Measurements from ENCODE around the gene POLR2J3.
"Not testable (repeated sequence)": the region's sequence is repeated elsewhere in the genome, so short reads cannot be mapped to it uniquely, and the experiment has no call there.

Gene POLR2J3

GRCh38 chr7:102520797-102521196 is 51.6 kb downstream of the POLR2J3 start:
- not testable (repeated sequence) for DNase-seq (ENCODE audit: low spot score)

- not testable (repeated sequence) for DNase-seq (ENCODE audit: low spot score)
Measured at GRCh38 chr7:102517550-102518147, 54.7 kb downstream of the POLR2J3 start, which contains the start of gene RASA4B. Gene RASA4B (minus strand): TSS chr7:102517777. CDS start chr7:102517710, 67 bp downstream.

All from RKO (cell line).